Lower lobe of right lung (tissue), 2 donors: ENCODE results near the gene APBB2. TPM values are rescaled to one million over a fixed set of nuclear protein-coding genes. Genes with fewer than 3 reads are reported as not detected.

ENCODE experiments used
- ATAC-seq, 2 donors: fragments of 200-7000 bp; cut with Tn5 transposase; one replicate each; pipeline ENCODE4 v1.9.1; 2020 to 2022; ENCODE audit warnings: mild to moderate bottlenecking in 2 of 2, moderate library complexity in 2 of 2
- DNase-seq: peaks from one replicate; pipeline ENCODE4 v3.0.0-alpha.2; 2020
- H3K27ac ChIP-seq: fragments of 200-600 bp; one replicate; pipeline ENCODE4 v1.8.0; 2022
- H3K27me3 ChIP-seq: fragments of 200-600 bp; one replicate; pipeline ENCODE4 v1.8.0; 2022; ENCODE audit warnings: low read depth
- H3K36me3 ChIP-seq: fragments of 200-600 bp; one replicate; pipeline ENCODE4 v1.8.0; 2022; ENCODE audit warnings: mild to moderate bottlenecking
- H3K4me1 ChIP-seq: fragments of 200-600 bp; one replicate; pipeline ENCODE4 v1.8.0; 2022
- H3K4me3 ChIP-seq: fragments of 200-600 bp; one replicate; pipeline ENCODE4 v1.8.0; 2022; ENCODE audit warnings: mild to moderate bottlenecking
- H3K9me3 ChIP-seq: fragments of 200-600 bp; one replicate; pipeline ENCODE4 v1.8.0; 2022
- CTCF ChIP-seq: fragments of 200-600 bp; IDR thresholded peaks from one replicate; pipeline ENCODE4 v1.8.0; 2022; ENCODE audit warnings: antibody characterized with exemption, mild to moderate bottlenecking
- intact Hi-C: fragments of 100-400 bp; cut with DNase I; formaldehyde crosslinking; loops from one replicate; pipeline ENCODE4 v1.11.0; 2022
- total RNA-seq: library from RNA; stranded (reverse); fragmentation: NEBNext Ultra II Directional; extraction: Animal tissue kit (Norgen Biotek cat#: 25700); gene quantifications from one replicate; pipeline ENCODE4 v1.2.1, GENCODE V29; 2021
- donor health status: DM: no; HTN: yes; CAD: no; lungs with severe emphysema.

The APBB2 gene
- total RNA-seq, 1 donor from 2014 or later, result 59.3 TPM

- Histone ChIP-seq H3K4me1 (peaks cover 50% of the 10 kb centered on the region), H3K9me3 (no peaks in the 10 kb centered on the region), H3K27me3 (no peaks in the 10 kb centered on the region), H3K27ac (no peak overlapping the region), H3K4me3 (no peak overlapping the region), H3K36me3 (no peaks in the 10 kb centered on the region)
- no peak for TF ChIP-seq CTCF
- intact Hi-C loops, result no loop called here
- no peak for ATAC-seq
- no peak for DNase-seq
Measured at GRCh38 chr4:41140410-41140809, 73.9 kb downstream of the APBB2 start.

GRCh38 chr4:41137879-41138278 lies 76.5 kb downstream of the APBB2 start:
- DNase-seq, result no peak
- Histone ChIP-seq H3K4me1 (peaks cover 49% of the 10 kb centered on the region), H3K27ac (no peak overlapping the region), H3K27me3 (no peaks in the 10 kb centered on the region), H3K36me3 (no peaks in the 10 kb centered on the region), H3K9me3 (no peaks in the 10 kb centered on the region), H3K4me3 (no peak overlapping the region)
- intact Hi-C loops, result no loop called here
- ATAC-seq, result peak in 1 of 2 donors; percentile 70
- TF ChIP-seq CTCF, result no peak

GRCh38 chr4:41136456-41136855 lies 77.9 kb downstream of the APBB2 start:
- H3K4me1 ChIP-seq, result peaks cover 47% of the 10 kb centered on the region
- no peak for TF ChIP-seq CTCF
- H3K36me3 ChIP-seq, result no peaks in the 10 kb centered on the region
- H3K27me3 ChIP-seq, result no peaks in the 10 kb centered on the region
- H3K9me3 ChIP-seq, result no peaks in the 10 kb centered on the region
- intact Hi-C loops, result no loop called here
- H3K4me3 ChIP-seq, result no peak overlapping the region
- H3K27ac ChIP-seq, result no peak overlapping the region
- DNase-seq, result no peak
- ATAC-seq, result peak in 1 of 2 donors; percentile 45

GRCh38 chr4:41135801-41136200 lies 78.5 kb downstream of the APBB2 start:
- ATAC-seq (peak in 1 of 2 donors; percentile 47), DNase-seq (no peak)
- intact Hi-C loops, result no loop called here
- H3K36me3 ChIP-seq, result no peaks in the 10 kb centered on the region
- H3K27ac ChIP-seq, result no peak overlapping the region
- no peaks in the 10 kb centered on the region for H3K27me3 ChIP-seq
- H3K9me3 ChIP-seq, result no peaks in the 10 kb centered on the region
- H3K4me3 ChIP-seq, result no peak overlapping the region
- TF ChIP-seq CTCF, result no peak
- H3K4me1 ChIP-seq, result peaks cover 47% of the 10 kb centered on the region

- no peak for TF ChIP-seq CTCF
- ATAC-seq (peak; percentile 32 to 54), DNase-seq (no peak)
- Histone ChIP-seq H3K4me3 (no peak overlapping the region), H3K4me1 (peaks cover 56% of the 10 kb centered on the region), H3K27ac (no peak overlapping the region), H3K36me3 (no peaks in the 10 kb centered on the region), H3K9me3 (no peaks in the 10 kb centered on the region), H3K27me3 (no peaks in the 10 kb centered on the region)
- intact Hi-C loops, result no loop called here
Measured at GRCh38 chr4:41134581-41134980, 79.8 kb downstream of the APBB2 start.
